Keratinocyte (primary cell): ENCODE measurements around the gene ATIC.

ENCODE experiments used
- CTCF ChIP-seq, 3 experiments: IDR thresholded peaks in 1 of 3; conservative IDR thresholded peaks in 1 of 3; optimal IDR thresholded peaks in 1 of 3; 2 replicates in 2 of 3; 3 replicates in 1 of 3; pipeline versions ENCODE3 to v1.5.1; 2011; ENCODE audit warnings: low read length in 3 of 3, mild to moderate bottlenecking in 3 of 3, moderate library complexity in 2 of 3, control low read depth in 1 of 3, inconsistent platforms in 1 of 3; ENCODE audit not compliant: insufficient read depth in 2 of 3; ENCODE audit errors: extremely low read depth in 1 of 3
- EZH2 ChIP-seq: IDR thresholded peaks from one replicate; pipeline ENCODE4 v1.6.1; 2012; ENCODE audit warnings: inconsistent platforms, mild to moderate bottlenecking, low read length, moderate library complexity

- TF ChIP-seq CTCF (optimal IDR thresholded peaks at IDR 0.05 in 1 of 3, IDR thresholded peaks at IDR 0.05 in 1 of 3, conservative IDR thresholded peaks at IDR 0.05 in 1 of 3; ENCODE audit: extremely low read depth in 1 of 3, insufficient read depth in 2 of 3, low read length in 3 of 3) (no peak), EZH2 (no peak)
These were observed 31.5 kb upstream of the ATIC start for GRCh38 chr2:215280326-215280725.
